Lower lobe of right lung (tissue), 2 donors: Measurements from ENCODE around the gene KRTAP1-3. TPM values are rescaled to one million over a fixed set of nuclear protein-coding genes. Genes with fewer than 3 reads are reported as not detected.

Source experiments
- ATAC-seq, 2 donors: fragments of 200-7000 bp; cut with Tn5 transposase; one replicate each; pipeline ENCODE4 v1.9.1; 2020 to 2022; ENCODE audit warnings: mild to moderate bottlenecking in 2 of 2, moderate library complexity in 2 of 2
- DNase-seq: peaks from one replicate; pipeline ENCODE4 v3.0.0-alpha.2; 2020
- H3K27ac ChIP-seq: fragments of 200-600 bp; one replicate; pipeline ENCODE4 v1.8.0; 2022
- H3K27me3 ChIP-seq: fragments of 200-600 bp; one replicate; pipeline ENCODE4 v1.8.0; 2022; ENCODE audit warnings: low read depth
- H3K36me3 ChIP-seq: fragments of 200-600 bp; one replicate; pipeline ENCODE4 v1.8.0; 2022; ENCODE audit warnings: mild to moderate bottlenecking
- H3K4me1 ChIP-seq: fragments of 200-600 bp; one replicate; pipeline ENCODE4 v1.8.0; 2022
- H3K4me3 ChIP-seq: fragments of 200-600 bp; one replicate; pipeline ENCODE4 v1.8.0; 2022; ENCODE audit warnings: mild to moderate bottlenecking
- H3K9me3 ChIP-seq: fragments of 200-600 bp; one replicate; pipeline ENCODE4 v1.8.0; 2022
- intact Hi-C: fragments of 100-400 bp; cut with DNase I; formaldehyde crosslinking; loops from one replicate; pipeline ENCODE4 v1.11.0; 2022
- total RNA-seq: library from RNA; stranded (reverse); fragmentation: NEBNext Ultra II Directional; extraction: Animal tissue kit (Norgen Biotek cat#: 25700); gene quantifications from one replicate; pipeline ENCODE4 v1.2.1, GENCODE V29; 2021
- TF ChIP-seq, protein P1 (sequence below): fragments of 200-600 bp; IDR thresholded peaks from one replicate; pipeline ENCODE4 v1.8.0; 2022; ENCODE audit warnings: antibody characterized with exemption, mild to moderate bottlenecking
- donor health status: DM: no; HTN: yes; CAD: no; lungs with severe emphysema.

The KRTAP1-3 gene
- total RNA-seq, 1 donor from 2014 or later = not detected

DNA sequence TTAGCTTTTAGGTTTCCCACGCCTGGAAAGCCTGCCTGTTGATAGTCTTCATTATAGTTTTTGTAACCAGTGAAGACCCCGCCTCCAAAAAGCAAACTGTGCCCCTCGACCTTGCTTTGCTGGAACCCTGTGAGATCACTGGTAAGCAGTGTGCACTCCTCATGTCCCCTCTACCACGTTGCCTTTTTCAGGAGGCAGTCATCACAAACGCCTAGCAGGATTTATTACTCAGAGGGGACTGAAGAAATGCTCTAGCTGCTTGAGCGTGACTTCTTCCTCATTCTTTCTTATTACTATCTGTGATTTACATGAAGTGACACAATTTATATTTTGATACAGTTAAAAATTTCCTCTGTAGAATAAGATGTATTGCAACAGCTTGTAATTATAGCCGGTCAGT lies 19.2 kb downstream of the KRTAP1-3 start:
- Histone ChIP-seq H3K4me3 (no peak overlapping the region), H3K36me3 (no peaks in the 10 kb centered on the region), H3K4me1 (no peaks in the 10 kb centered on the region), H3K27me3 (no peaks in the 10 kb centered on the region), H3K9me3 (no peaks in the 10 kb centered on the region), H3K27ac (no peak overlapping the region)
- intact Hi-C loops = no loop called here
- DNase-seq = no peak
- TF ChIP-seq, protein P1, sequence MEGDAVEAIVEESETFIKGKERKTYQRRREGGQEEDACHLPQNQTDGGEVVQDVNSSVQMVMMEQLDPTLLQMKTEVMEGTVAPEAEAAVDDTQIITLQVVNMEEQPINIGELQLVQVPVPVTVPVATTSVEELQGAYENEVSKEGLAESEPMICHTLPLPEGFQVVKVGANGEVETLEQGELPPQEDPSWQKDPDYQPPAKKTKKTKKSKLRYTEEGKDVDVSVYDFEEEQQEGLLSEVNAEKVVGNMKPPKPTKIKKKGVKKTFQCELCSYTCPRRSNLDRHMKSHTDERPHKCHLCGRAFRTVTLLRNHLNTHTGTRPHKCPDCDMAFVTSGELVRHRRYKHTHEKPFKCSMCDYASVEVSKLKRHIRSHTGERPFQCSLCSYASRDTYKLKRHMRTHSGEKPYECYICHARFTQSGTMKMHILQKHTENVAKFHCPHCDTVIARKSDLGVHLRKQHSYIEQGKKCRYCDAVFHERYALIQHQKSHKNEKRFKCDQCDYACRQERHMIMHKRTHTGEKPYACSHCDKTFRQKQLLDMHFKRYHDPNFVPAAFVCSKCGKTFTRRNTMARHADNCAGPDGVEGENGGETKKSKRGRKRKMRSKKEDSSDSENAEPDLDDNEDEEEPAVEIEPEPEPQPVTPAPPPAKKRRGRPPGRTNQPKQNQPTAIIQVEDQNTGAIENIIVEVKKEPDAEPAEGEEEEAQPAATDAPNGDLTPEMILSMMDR = no peak
- no peak for ATAC-seq

DNA sequence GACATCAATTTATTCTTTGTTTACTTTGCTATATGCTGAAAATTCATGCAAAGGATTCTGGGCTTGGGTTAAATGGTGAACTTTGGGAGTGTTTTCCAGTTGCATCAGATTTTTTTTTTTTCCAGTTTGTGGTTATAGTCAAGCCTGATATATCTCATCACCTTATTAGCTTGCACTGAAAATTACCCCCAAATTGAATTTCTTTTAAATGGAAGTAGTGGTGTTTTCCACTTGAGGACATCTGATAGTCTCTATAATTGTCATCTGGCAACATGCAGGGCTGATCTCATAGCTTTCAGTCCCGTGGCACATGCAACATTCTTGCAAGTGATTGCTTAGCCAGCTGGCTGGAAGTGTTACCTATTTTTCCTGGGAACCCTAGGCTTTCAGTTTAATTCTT lies 21.1 kb downstream of the KRTAP1-3 start:
- TF ChIP-seq, protein P1 = no peak
- H3K27ac ChIP-seq = no peak overlapping the region
- H3K27me3 ChIP-seq = no peaks in the 10 kb centered on the region
- ATAC-seq (no peak), DNase-seq (no peak)
- H3K36me3 ChIP-seq = no peaks in the 10 kb centered on the region
- H3K9me3 ChIP-seq = no peaks in the 10 kb centered on the region
- H3K4me1 ChIP-seq = no peaks in the 10 kb centered on the region
- intact Hi-C loops = no loop called here
- H3K4me3 ChIP-seq = no peak overlapping the region

DNA sequence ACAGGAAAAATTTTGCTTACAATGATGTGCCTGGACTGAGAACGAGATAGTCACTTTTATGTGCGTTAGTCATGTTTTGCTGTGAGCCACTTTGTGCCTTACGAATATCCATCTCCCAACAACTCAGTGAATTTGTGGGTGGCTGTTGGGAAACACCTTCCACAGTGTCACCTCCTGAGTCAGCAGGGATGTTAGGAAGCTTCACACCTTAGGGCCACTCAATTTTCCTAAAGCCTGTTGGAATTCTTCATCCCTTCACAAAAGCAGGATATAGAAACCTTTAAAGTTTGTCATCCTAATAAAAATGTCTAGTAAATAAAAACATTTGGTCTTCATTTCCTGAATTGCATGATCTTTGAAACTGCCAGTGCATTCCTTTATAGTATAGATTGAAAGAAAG lies 21.5 kb downstream of the KRTAP1-3 start:
- H3K36me3 ChIP-seq = no peaks in the 10 kb centered on the region
- H3K4me1 ChIP-seq = no peaks in the 10 kb centered on the region
- H3K27ac ChIP-seq = no peak overlapping the region
- no peak overlapping the region for H3K4me3 ChIP-seq
- H3K27me3 ChIP-seq = no peaks in the 10 kb centered on the region
- ATAC-seq (no peak), DNase-seq (no peak)
- TF ChIP-seq, protein P1 = no peak
- no peaks in the 10 kb centered on the region for H3K9me3 ChIP-seq
- intact Hi-C loops = no loop called here

- Histone ChIP-seq H3K27ac (no peak overlapping the region), H3K36me3 (no peaks in the 10 kb centered on the region), H3K9me3 (no peaks in the 10 kb centered on the region), H3K27me3 (no peaks in the 10 kb centered on the region), H3K4me3 (no peak overlapping the region), H3K4me1 (no peaks in the 10 kb centered on the region)
- ATAC-seq (no peak), DNase-seq (no peak)
- intact Hi-C loops = no loop called here
- TF ChIP-seq, protein P1 = no peak
Measured at GRCh38 chr17:41012326-41013120, 22.2 kb downstream of the KRTAP1-3 start.

DNA sequence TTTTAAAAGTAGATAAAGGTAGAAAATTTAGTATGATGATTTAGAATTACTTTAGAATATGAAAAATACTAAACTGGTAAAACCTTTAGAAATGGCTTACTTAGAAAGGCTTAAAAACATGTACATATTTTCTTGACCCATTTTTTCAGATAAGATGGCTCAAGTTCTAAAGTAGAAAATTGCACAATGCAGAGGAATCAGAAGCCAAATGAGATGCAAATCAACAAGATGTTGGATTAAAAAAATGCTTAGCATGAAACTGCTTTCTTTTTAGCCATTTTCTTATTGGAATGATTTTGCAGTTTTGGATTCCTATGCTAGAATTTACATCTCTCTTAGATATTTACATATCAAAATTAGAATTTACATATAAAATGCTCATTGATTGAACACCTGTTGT lies 24.2 kb downstream of the KRTAP1-3 start:
- TF ChIP-seq, protein P1 = no peak
- no peak for ATAC-seq
- intact Hi-C loops = no loop called here

More for the DNA sequence above, 24.2 kb downstream of the KRTAP1-3 start:
- no peak overlapping the region for H3K4me3 ChIP-seq
- no peaks in the 10 kb centered on the region for H3K4me1 ChIP-seq
- no peaks in the 10 kb centered on the region for H3K9me3 ChIP-seq
- H3K36me3 ChIP-seq = no peaks in the 10 kb centered on the region
- H3K27me3 ChIP-seq = no peaks in the 10 kb centered on the region
- no peak overlapping the region for H3K27ac ChIP-seq
- no peak for DNase-seq
